Upper lobe of left lung (tissue), 4 donors: ENCODE measurements around the gene TIMP2.

Experiments
- POLR2A ChIP-seq, 4 donors: fragments of 450-650 bp; IDR thresholded peaks; one replicate each; pipeline ENCODE4 v1.5.1; 2016 to 2017; ENCODE audit warnings: antibody characterized with exemption in 4 of 4, mild to moderate bottlenecking in 2 of 4
- TF ChIP-seq, protein P1 (sequence below), 6 experiments: fragments of 450-650 bp in 4 of 6; fragments of 200-600 bp in 2 of 6; sonication (generic) in 2 of 6; IDR thresholded peaks; one replicate each; pipeline ENCODE4 v1.5.1; 2016 to 2019; ENCODE audit warnings: antibody characterized with exemption in 6 of 6

DNA sequence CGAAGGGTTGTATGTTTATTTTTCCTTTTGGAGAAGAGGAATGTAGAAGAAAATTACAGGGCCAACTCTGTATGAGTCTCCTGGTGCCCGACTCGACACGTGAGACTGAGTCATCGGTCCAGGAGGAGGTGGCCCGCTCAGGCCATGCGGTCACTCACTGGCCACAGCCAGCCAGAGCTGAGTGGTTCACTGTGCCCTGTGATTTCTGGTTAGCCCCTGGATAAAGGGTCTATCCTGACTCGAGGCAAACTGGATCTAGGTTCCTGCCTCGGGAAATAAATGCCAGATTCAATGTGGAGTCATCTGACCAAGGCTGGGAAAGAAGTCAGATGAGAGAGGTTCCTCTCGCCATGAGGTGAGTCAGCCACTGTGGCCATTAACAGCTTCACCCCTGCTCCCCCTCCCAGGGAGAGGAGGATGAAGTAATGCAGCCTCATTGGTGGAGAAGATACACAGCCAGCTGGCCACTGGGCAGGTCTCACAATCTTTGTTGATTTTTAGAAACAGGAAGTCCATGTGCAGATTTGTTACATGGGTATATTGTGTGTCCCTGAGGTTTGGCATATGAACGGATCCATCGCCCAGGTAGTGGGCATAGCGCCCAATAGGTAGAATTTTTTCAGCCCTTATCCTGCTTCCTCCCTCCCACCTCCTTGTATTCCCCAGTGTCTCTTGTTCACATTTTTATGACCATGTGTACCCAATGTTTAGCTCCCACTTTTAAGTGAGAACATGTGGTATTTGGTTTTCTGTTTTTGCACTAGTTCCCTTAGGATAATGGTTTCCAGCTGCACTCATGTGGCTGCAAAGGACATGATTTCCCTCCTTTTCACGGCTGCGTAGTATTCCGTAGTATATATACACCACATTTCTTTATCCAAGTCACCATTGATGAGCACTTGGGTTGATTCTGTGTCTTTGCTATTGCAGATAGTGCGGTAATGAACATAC is 62.8 kb downstream of the TIMP2 start:
- TF ChIP-seq, protein P1, sequence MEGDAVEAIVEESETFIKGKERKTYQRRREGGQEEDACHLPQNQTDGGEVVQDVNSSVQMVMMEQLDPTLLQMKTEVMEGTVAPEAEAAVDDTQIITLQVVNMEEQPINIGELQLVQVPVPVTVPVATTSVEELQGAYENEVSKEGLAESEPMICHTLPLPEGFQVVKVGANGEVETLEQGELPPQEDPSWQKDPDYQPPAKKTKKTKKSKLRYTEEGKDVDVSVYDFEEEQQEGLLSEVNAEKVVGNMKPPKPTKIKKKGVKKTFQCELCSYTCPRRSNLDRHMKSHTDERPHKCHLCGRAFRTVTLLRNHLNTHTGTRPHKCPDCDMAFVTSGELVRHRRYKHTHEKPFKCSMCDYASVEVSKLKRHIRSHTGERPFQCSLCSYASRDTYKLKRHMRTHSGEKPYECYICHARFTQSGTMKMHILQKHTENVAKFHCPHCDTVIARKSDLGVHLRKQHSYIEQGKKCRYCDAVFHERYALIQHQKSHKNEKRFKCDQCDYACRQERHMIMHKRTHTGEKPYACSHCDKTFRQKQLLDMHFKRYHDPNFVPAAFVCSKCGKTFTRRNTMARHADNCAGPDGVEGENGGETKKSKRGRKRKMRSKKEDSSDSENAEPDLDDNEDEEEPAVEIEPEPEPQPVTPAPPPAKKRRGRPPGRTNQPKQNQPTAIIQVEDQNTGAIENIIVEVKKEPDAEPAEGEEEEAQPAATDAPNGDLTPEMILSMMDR (IDR thresholded peaks at IDR 0.05): no peak
- TF ChIP-seq POLR2A (IDR thresholded peaks at IDR 0.05): no peak
